H9 (cell line): ENCODE data around the gene FGB. TPM values are rescaled to one million over a fixed set of nuclear protein-coding genes. Genes with fewer than 3 reads are reported as not detected.

ENCODE experiments used
- DNase-seq: peaks from one replicate; pipeline ENCODE4 v3.0.0-alpha.2; 2017
- H2AFZ ChIP-seq: one replicate; pipeline ENCODE4 v1.6.1; 2013; ENCODE audit warnings: mild to moderate bottlenecking, low read length, control low read depth, moderate library complexity
- H2AK5ac ChIP-seq: 2 replicates; pipeline ENCODE4 v1.6.1; 2013; ENCODE audit warnings: low read length, control low read depth, mixed read lengths; ENCODE audit not compliant: insufficient read length
- H2BK120ac ChIP-seq: one replicate; pipeline ENCODE4 v1.6.1; 2013; ENCODE audit warnings: low read depth, mild to moderate bottlenecking, low read length, control low read depth, inconsistent platforms; ENCODE audit not compliant: poor library complexity, severe bottlenecking
- H2BK12ac ChIP-seq: 2 replicates; pipeline ENCODE4 v1.6.1; 2013; ENCODE audit warnings: low read length, control low read depth, mixed read lengths, low read depth; ENCODE audit not compliant: insufficient read length
- H2BK15ac ChIP-seq: 2 replicates; pipeline ENCODE4 v1.6.1; 2013; ENCODE audit warnings: low read depth, low read length, control low read depth
- H2BK20ac ChIP-seq: one replicate; pipeline ENCODE4 v1.6.1; 2013; ENCODE audit warnings: low read depth, mild to moderate bottlenecking, low read length, control low read depth, inconsistent platforms; ENCODE audit not compliant: poor library complexity, severe bottlenecking
- H2BK5ac ChIP-seq: 2 replicates; pipeline ENCODE4 v1.6.1; 2013; ENCODE audit warnings: low read length, control low read depth, mixed read lengths; ENCODE audit not compliant: insufficient read length
- H3K14ac ChIP-seq: 2 replicates; pipeline ENCODE4 v1.6.1; 2013; ENCODE audit warnings: low read length, control low read depth; ENCODE audit not compliant: insufficient read depth
- H3K18ac ChIP-seq: 2 replicates; pipeline ENCODE4 v1.6.1; 2013; ENCODE audit warnings: low read depth, mild to moderate bottlenecking, mixed read lengths, low read length, control low read depth; ENCODE audit not compliant: insufficient read length
- H3K23ac ChIP-seq: 2 replicates; pipeline ENCODE4 v1.6.1; 2013; ENCODE audit warnings: low read length, control low read depth, mixed read lengths, low read depth; ENCODE audit not compliant: insufficient read length
- H3K23me2 ChIP-seq: 2 replicates; pipeline ENCODE4 v1.6.1; 2013; ENCODE audit warnings: low read depth, mild to moderate bottlenecking, mixed read lengths, low read length, control low read depth; ENCODE audit not compliant: insufficient read length, poor library complexity, severe bottlenecking
- H3K27ac ChIP-seq: 2 replicates; pipeline ENCODE4 v1.5.1; 2013; ENCODE audit warnings: low read length, control low read depth, mixed read lengths, low read depth; ENCODE audit not compliant: insufficient read length
- H3K27me3 ChIP-seq: 2 replicates; pipeline ENCODE4 v1.6.1; 2013; ENCODE audit warnings: low read length, control low read depth, inconsistent platforms; ENCODE audit not compliant: insufficient read depth
- H3K4ac ChIP-seq: 2 replicates; pipeline ENCODE4 v1.6.1; 2013; ENCODE audit warnings: low read depth, mild to moderate bottlenecking, control low read depth, inconsistent platforms, low read length, moderate library complexity
- H3K4me1 ChIP-seq: 2 replicates; pipeline ENCODE4 v1.6.1; 2013; ENCODE audit warnings: low read length, control low read depth, inconsistent platforms; ENCODE audit not compliant: insufficient read depth
- H3K4me2 ChIP-seq: 2 replicates; pipeline ENCODE4 v1.6.1; 2013; ENCODE audit warnings: low read length, control low read depth, mixed read lengths; ENCODE audit not compliant: insufficient read length, insufficient read depth
- H3K56ac ChIP-seq: 2 replicates; pipeline ENCODE4 v1.6.1; 2013; ENCODE audit warnings: low read depth, mild to moderate bottlenecking, mixed read lengths, low read length, control low read depth; ENCODE audit not compliant: insufficient read length
- H3K79me1 ChIP-seq: 2 replicates; pipeline ENCODE4 v1.6.1; 2013; ENCODE audit warnings: low read depth, mild to moderate bottlenecking, moderate library complexity, low read length, control low read depth, inconsistent platforms; ENCODE audit not compliant: insufficient read depth, poor library complexity, severe bottlenecking
- H3K79me2 ChIP-seq: 2 replicates; pipeline ENCODE4 v1.6.1; 2013; ENCODE audit warnings: low read length, control low read depth, inconsistent platforms; ENCODE audit not compliant: insufficient read depth
- H3K9ac ChIP-seq: 2 replicates; pipeline ENCODE4 v1.6.1; 2013; ENCODE audit warnings: low read length, control low read depth, mixed read lengths; ENCODE audit not compliant: insufficient read length; ENCODE audit errors: extremely low read depth
- H3K9me3 ChIP-seq: one replicate; pipeline ENCODE4 v1.6.1; 2013; ENCODE audit warnings: low read depth, low read length, inconsistent platforms; ENCODE audit not compliant: control insufficient read depth
- H3T11ph ChIP-seq: one replicate; pipeline ENCODE4 v1.6.1; 2013; ENCODE audit warnings: mild to moderate bottlenecking, low read length, control low read depth, inconsistent platforms
- H4K20me1 ChIP-seq: one replicate; pipeline ENCODE4 v1.6.1; 2013; ENCODE audit not compliant: control insufficient read depth, insufficient read length, insufficient read depth
- H4K5ac ChIP-seq: 2 replicates; pipeline ENCODE4 v1.6.1; 2013; ENCODE audit warnings: low read depth, mild to moderate bottlenecking, mixed read lengths, low read length, control low read depth; ENCODE audit not compliant: insufficient read length
- H4K8ac ChIP-seq: replicated peaks from 2 replicates; pipeline ENCODE4 v1.6.1; 2013; ENCODE audit warnings: low read length, control low read depth, mixed read lengths, low read depth; ENCODE audit not compliant: insufficient read length
- H4K91ac ChIP-seq: 2 replicates; pipeline ENCODE4 v1.6.1; 2013; ENCODE audit warnings: low read depth, mild to moderate bottlenecking, moderate library complexity, mixed read lengths, low read length, control low read depth; ENCODE audit not compliant: insufficient read length
- H3K27ac Mint-ChIP-seq, 3 experiments: 2 replicates in 2 of 3; 3 replicates in 1 of 3; pipeline ENCODE4 v1.8.0; 2020 to 2021; ENCODE audit warnings: mixed read lengths in 3 of 3, mild to moderate bottlenecking in 1 of 3, moderate library complexity in 1 of 3
- H3K27me3 Mint-ChIP-seq: 2 replicates; pipeline ENCODE4 v1.8.0; 2021; ENCODE audit warnings: low read depth, mild to moderate bottlenecking, moderate library complexity, mixed read lengths
- H3K36me3 Mint-ChIP-seq, 3 experiments: 2 replicates in 2 of 3; 3 replicates in 1 of 3; pipeline ENCODE4 v1.8.0; 2020 to 2021; ENCODE audit warnings: low read depth in 3 of 3, mixed read lengths in 3 of 3; ENCODE audit not compliant: insufficient read depth in 1 of 3
- H3K4me1 Mint-ChIP-seq, 2 experiments: 2 replicates each; pipeline ENCODE4 v1.8.0; 2020; ENCODE audit warnings: mixed read lengths in 2 of 2
- H3K4me3 Mint-ChIP-seq, 2 experiments: 2 replicates in 1 of 2; 3 replicates in 1 of 2; pipeline ENCODE4 v1.8.0; 2020 to 2021; ENCODE audit warnings: mild to moderate bottlenecking in 2 of 2, mixed read lengths in 2 of 2, moderate library complexity in 1 of 2
- H3K9me3 Mint-ChIP-seq, 2 experiments: 2 replicates in 1 of 2; 3 replicates in 1 of 2; pipeline ENCODE4 v1.8.0; 2020; ENCODE audit warnings: mild to moderate bottlenecking in 2 of 2, mixed read lengths in 2 of 2, moderate library complexity in 1 of 2
- CTCF ChIP-seq: fragments of 200-600 bp; sonication (generic); conservative IDR thresholded peaks from 3 replicates; pipeline ENCODE4 v1.8.0; 2021; ENCODE audit warnings: antibody characterized with exemption, mild to moderate bottlenecking
- WGBS: extraction: QIAGEN DNeasy Blood & Tissue Kit; methylation state at CpG from one replicate; pipeline ENCODE4 v1.1.7; 2013; ENCODE audit warnings: missing lambda C conversion rate, low lambda C conversion rate, mixed read lengths; ENCODE audit not compliant: insufficient read length; ENCODE audit errors: extremely low coverage; 5-methylcytosine and 5-hydroxymethylcytosine counted together
- total RNA-seq: library from RNA; stranded (reverse); gene quantifications from 2 replicates; pipeline ENCODE4 v1.2.1, GENCODE V29; 2021

Gene FGB
- total RNA-seq, 1 experiment from 2014 or later, result not detected

- H4K5ac ChIP-seq, result no peak overlapping the region
- H2AFZ ChIP-seq, result no peak overlapping the region
- no peak overlapping the region for H3K18ac ChIP-seq
- H3T11ph ChIP-seq, result no peak overlapping the region
- no CpG with 5 or more reads among the region's 2 CpGs for WGBS
- H2BK120ac ChIP-seq, result no peak overlapping the region
- H3K4me1 Mint-ChIP-seq, result peaks cover 8 to 11% of the 10 kb centered on the region in 2 experiments
- H3K23ac ChIP-seq, result no peak overlapping the region
- H3K27me3 ChIP-seq, result no peaks in the 10 kb centered on the region
- H4K20me1 ChIP-seq, result no peaks in the 10 kb centered on the region
- no peak for TF ChIP-seq CTCF
- H3K79me2 ChIP-seq, result no peaks in the 10 kb centered on the region
- no peak overlapping the region for H2BK5ac ChIP-seq
- no peak overlapping the region for H3K4me2 ChIP-seq
- no peak overlapping the region for H3K9ac ChIP-seq
- H2AK5ac ChIP-seq, result no peak overlapping the region
- H3K27me3 Mint-ChIP-seq, result no peaks in the 10 kb centered on the region
- H4K91ac ChIP-seq, result no peak overlapping the region
- H3K36me3 Mint-ChIP-seq, result no peaks in the 10 kb centered on the region
- H3K4me1 ChIP-seq, result no peaks in the 10 kb centered on the region
- no peaks in the 10 kb centered on the region for H3K23me2 ChIP-seq
- H3K79me1 ChIP-seq, result no peaks in the 10 kb centered on the region
- no peak overlapping the region for H2BK20ac ChIP-seq
- H3K27ac ChIP-seq, result no peak overlapping the region
- no peak overlapping the region for H3K4ac ChIP-seq
- no peak overlapping the region for H3K4me3 Mint-ChIP-seq
- H2BK15ac ChIP-seq, result no peak overlapping the region
- no peak for DNase-seq
- H3K9me3 Mint-ChIP-seq, result no peaks in the 10 kb centered on the region
- H3K27ac Mint-ChIP-seq, result no peak overlapping the region
- no peak overlapping the region for H3K56ac ChIP-seq
- no peak overlapping the region for H2BK12ac ChIP-seq
- no peak overlapping the region for H3K14ac ChIP-seq
- H3K9me3 ChIP-seq, result no peaks in the 10 kb centered on the region
- no peak overlapping the region for H4K8ac ChIP-seq
Observed at GRCh38 chr4:154593868-154594267, 31.1 kb downstream of the FGB start.
